ENCODE data around the gene TSPAN4.

Gene TSPAN4

GRCh38 chr11:908273-908672 is 65.6 kb downstream of the TSPAN4 start:
- POLR2A ChIA-PET, result no interaction called here

GRCh38 chr11:909406-909805 is 66.8 kb downstream of the TSPAN4 start:
- no peaks in the 10 kb centered on the region for H3K27me3 ChIP-seq (replicated peaks in 2 of 5; ENCODE audit: control insufficient read depth in 4 of 5, insufficient read depth in 5 of 5, low read length in 4 of 5)
- no peaks in the 10 kb centered on the region for H3K9me3 ChIP-seq (ENCODE audit: control extremely low read depth in 1 of 5, control insufficient read depth in 4 of 5, insufficient read depth in 2 of 5, low read depth in 1 of 5, low read length in 4 of 5)
- ChIA-PET POLR2A (no interaction called here), CTCF (interaction anchor here (0.6 kb wide), 1 partner anchor 12 kb away, joined by 3 read pairs; no protein-coding TSS in a partner anchor)
- H3K36me3 ChIP-seq (ENCODE audit: control insufficient read depth in 4 of 4, insufficient read depth in 4 of 4, low read length in 3 of 4), result peaks cover 0 to 22% (median 6%) of the 10 kb centered on the region in 4 experiments
- H3K4me1 ChIP-seq (ENCODE audit: control extremely low read depth in 1 of 4, control insufficient read depth in 4 of 4, insufficient read depth in 4 of 4, low read length in 3 of 4), result peaks cover 0 to 23% (median 19%) of the 10 kb centered on the region in 4 experiments
- WGBS (ENCODE audit: insufficient coverage), result 96% methylated on average over 11 of the region's 11 CpGs
- no peak overlapping the region for H3K27ac ChIP-seq (ENCODE audit: insufficient read depth in 1 of 2, low read depth in 1 of 2, low read length in 2 of 2, poor library complexity in 1 of 2, severe bottlenecking in 2 of 2)
- DNase-seq, result no peak
- peak overlapping the region in 5 of 7 experiments; percentile 65 to 93 (median 80) for H3K4me3 ChIP-seq (ENCODE audit: control insufficient read depth in 1 of 7, extremely low read depth in 1 of 7, insufficient read depth in 4 of 7, low read depth in 2 of 7, low read length in 6 of 7)

More at GRCh38 chr11:908273-908672, 65.6 kb downstream of the TSPAN4 start:
- Histone ChIP-seq H3K4me1 (ENCODE audit: control extremely low read depth in 1 of 4, control insufficient read depth in 4 of 4, insufficient read depth in 4 of 4, low read length in 3 of 4) (peaks cover 0 to 23% (median 19%) of the 10 kb centered on the region in 4 experiments), H3K27me3 (replicated peaks in 2 of 5; ENCODE audit: control insufficient read depth in 4 of 5, insufficient read depth in 5 of 5, low read length in 4 of 5) (no peaks in the 10 kb centered on the region), H3K9me3 (ENCODE audit: control extremely low read depth in 1 of 5, control insufficient read depth in 4 of 5, insufficient read depth in 2 of 5, low read depth in 1 of 5, low read length in 4 of 5) (no peaks in the 10 kb centered on the region), H3K27ac (ENCODE audit: insufficient read depth in 1 of 2, low read depth in 1 of 2, low read length in 2 of 2, poor library complexity in 1 of 2, severe bottlenecking in 2 of 2) (no peak overlapping the region), H3K36me3 (ENCODE audit: control insufficient read depth in 4 of 4, insufficient read depth in 4 of 4, low read length in 3 of 4) (peaks cover 5 to 30% (median 13%) of the 10 kb centered on the region in 4 experiments), H3K4me3 (ENCODE audit: control insufficient read depth in 1 of 7, extremely low read depth in 1 of 7, insufficient read depth in 4 of 7, low read depth in 2 of 7, low read length in 6 of 7) (no peak overlapping the region)
- no peak for DNase-seq
- 100% methylated on average over 3 of the region's 5 CpGs for WGBS (ENCODE audit: insufficient coverage)
- CTCF ChIA-PET, result no interaction called here

- CTCF ChIA-PET, result interaction anchor here (0.6 to 1.1 kb wide), 2 partner anchors 13 to 17 kb away, joined by 3 to 4 read pairs; no protein-coding TSS in a partner anchor
- no peak for DNase-seq
- H3K4me1 ChIP-seq (ENCODE audit: control extremely low read depth in 1 of 4, control insufficient read depth in 4 of 4, insufficient read depth in 4 of 4, low read length in 3 of 4), result peaks cover 0 to 23% (median 19%) of the 10 kb centered on the region in 4 experiments
- POLR2A ChIA-PET, result interaction anchor here (1.0 kb wide), 1 partner anchor 101 kb away, joined by 3 read pairs; the partner anchor contains the start of gene RPLP2
- peak overlapping the region; percentile 64 to 93 (median 80) for H3K4me3 ChIP-seq (ENCODE audit: control insufficient read depth in 1 of 7, extremely low read depth in 1 of 7, insufficient read depth in 4 of 7, low read depth in 2 of 7, low read length in 6 of 7)
- peaks cover 0 to 16% (median 3%) of the 10 kb centered on the region in 4 experiments for H3K36me3 ChIP-seq (ENCODE audit: control insufficient read depth in 4 of 4, insufficient read depth in 4 of 4, low read length in 3 of 4)
- no peaks in the 10 kb centered on the region for H3K9me3 ChIP-seq (ENCODE audit: control extremely low read depth in 1 of 5, control insufficient read depth in 4 of 5, insufficient read depth in 2 of 5, low read depth in 1 of 5, low read length in 4 of 5)
- 6% methylated on average over 24 of the region's 38 CpGs for WGBS (ENCODE audit: insufficient coverage)
- peak overlapping the region in 1 of 2 experiments; percentile 75 for H3K27ac ChIP-seq (ENCODE audit: insufficient read depth in 1 of 2, low read depth in 1 of 2, low read length in 2 of 2, poor library complexity in 1 of 2, severe bottlenecking in 2 of 2)
- no peaks in the 10 kb centered on the region for H3K27me3 ChIP-seq (replicated peaks in 2 of 5; ENCODE audit: control insufficient read depth in 4 of 5, insufficient read depth in 5 of 5, low read length in 4 of 5)
Measured at GRCh38 chr11:910044-910588, 67.5 kb downstream of the TSPAN4 start.

GRCh38 chr11:910589-911030 is 68.0 kb downstream of the TSPAN4 start, which contains the start of gene CHID1:
Gene CHID1, minus strand, starts transcription at chr11:910810. Its CDS starts 5,994 bp downstream, at chr11:904816.
- ChIA-PET CTCF (interaction anchor here (1.1 kb wide), 1 partner anchor 17 kb away, joined by 4 read pairs; no protein-coding TSS in a partner anchor), POLR2A (interaction anchor here (0.9 to 1.0 kb wide), 2 partner anchors 12 to 101 kb away, joined by 3 read pairs; partner anchors contain the start of gene RPLP2)
- H3K9me3 ChIP-seq (ENCODE audit: control extremely low read depth in 1 of 5, control insufficient read depth in 4 of 5, insufficient read depth in 2 of 5, low read depth in 1 of 5, low read length in 4 of 5), result no peaks in the 10 kb centered on the region
- WGBS (ENCODE audit: insufficient coverage), result under 1% methylated on average over 52 of the region's 59 CpGs
- peak; percentile 73 to 84 (median 75) for DNase-seq
- peak within 1 kb of the TSS; percentile 65 to 93 (median 80) for H3K4me3 ChIP-seq (ENCODE audit: control insufficient read depth in 1 of 7, extremely low read depth in 1 of 7, insufficient read depth in 4 of 7, low read depth in 2 of 7, low read length in 6 of 7)
- no peaks in the 10 kb centered on the region for H3K27me3 ChIP-seq (replicated peaks in 2 of 5; ENCODE audit: control insufficient read depth in 4 of 5, insufficient read depth in 5 of 5, low read length in 4 of 5)
- H3K4me1 ChIP-seq (ENCODE audit: control extremely low read depth in 1 of 4, control insufficient read depth in 4 of 4, insufficient read depth in 4 of 4, low read length in 3 of 4), result peaks cover 0 to 23% (median 19%) of the 10 kb centered on the region in 4 experiments
- peak within 1 kb of the TSS in 1 of 2 experiments; percentile 81 for H3K27ac ChIP-seq (ENCODE audit: insufficient read depth in 1 of 2, low read depth in 1 of 2, low read length in 2 of 2, poor library complexity in 1 of 2, severe bottlenecking in 2 of 2)
- H3K36me3 ChIP-seq (ENCODE audit: control insufficient read depth in 4 of 4, insufficient read depth in 4 of 4, low read length in 3 of 4), result peaks cover 0 to 16% (median 3%) of the 10 kb centered on the region in 4 experiments

- Histone ChIP-seq H3K4me1 (ENCODE audit: control extremely low read depth in 1 of 4, control insufficient read depth in 4 of 4, insufficient read depth in 4 of 4, low read length in 3 of 4) (peaks cover 0 to 23% (median 19%) of the 10 kb centered on the region in 4 experiments), H3K27ac (ENCODE audit: insufficient read depth in 1 of 2, low read depth in 1 of 2, low read length in 2 of 2, poor library complexity in 1 of 2, severe bottlenecking in 2 of 2) (peak overlapping the region in 1 of 2 experiments; percentile 81), H3K36me3 (ENCODE audit: control insufficient read depth in 4 of 4, insufficient read depth in 4 of 4, low read length in 3 of 4) (peaks cover 0 to 16% (median 3%) of the 10 kb centered on the region in 4 experiments), H3K4me3 (ENCODE audit: control insufficient read depth in 1 of 7, extremely low read depth in 1 of 7, insufficient read depth in 4 of 7, low read depth in 2 of 7, low read length in 6 of 7) (peak overlapping the region; percentile 57 to 93 (median 80)), H3K9me3 (ENCODE audit: control extremely low read depth in 1 of 5, control insufficient read depth in 4 of 5, insufficient read depth in 2 of 5, low read depth in 1 of 5, low read length in 4 of 5) (no peaks in the 10 kb centered on the region), H3K27me3 (replicated peaks in 2 of 5; ENCODE audit: control insufficient read depth in 4 of 5, insufficient read depth in 5 of 5, low read length in 4 of 5) (no peaks in the 10 kb centered on the region)
- DNase-seq, result peak; percentile 41 to 77 (median 66)
- ChIA-PET CTCF (interaction anchor here (1.1 to 2.0 kb wide), 3 partner anchors 13 to 65 kb away, joined by 3 to 9 read pairs (median 4); partner anchors contain the start of gene AP2A2), POLR2A (interaction anchor here (0.9 to 1.0 kb wide), 3 partner anchors 11 to 102 kb away, joined by 3 read pairs; partner anchors contain the start of gene RPLP2)
- WGBS (ENCODE audit: insufficient coverage), result 3% methylated on average over 55 of the region's 68 CpGs
Measured at GRCh38 chr11:911031-911889, 68.6 kb downstream of the TSPAN4 start.

GRCh38 chr11:911890-912219 is 69.2 kb downstream of the TSPAN4 start:
- H3K27ac ChIP-seq (ENCODE audit: insufficient read depth in 1 of 2, low read depth in 1 of 2, low read length in 2 of 2, poor library complexity in 1 of 2, severe bottlenecking in 2 of 2), result peak overlapping the region in 1 of 2 experiments; percentile 81
- no peak for DNase-seq
- no peaks in the 10 kb centered on the region for H3K27me3 ChIP-seq (replicated peaks in 2 of 5; ENCODE audit: control insufficient read depth in 4 of 5, insufficient read depth in 5 of 5, low read length in 4 of 5)
- CTCF ChIA-PET, result interaction anchor here (1.1 to 2.0 kb wide), 2 partner anchors 13 to 66 kb away, joined by 3 to 9 read pairs; partner anchors contain the start of gene AP2A2
- no peaks in the 10 kb centered on the region for H3K9me3 ChIP-seq (ENCODE audit: control extremely low read depth in 1 of 5, control insufficient read depth in 4 of 5, insufficient read depth in 2 of 5, low read depth in 1 of 5, low read length in 4 of 5)
- peaks cover 0 to 23% (median 19%) of the 10 kb centered on the region in 4 experiments for H3K4me1 ChIP-seq (ENCODE audit: control extremely low read depth in 1 of 4, control insufficient read depth in 4 of 4, insufficient read depth in 4 of 4, low read length in 3 of 4)
- WGBS (ENCODE audit: insufficient coverage), result 92% methylated on average over 11 of the region's 11 CpGs
- peaks cover 0 to 16% (median 3%) of the 10 kb centered on the region in 4 experiments for H3K36me3 ChIP-seq (ENCODE audit: control insufficient read depth in 4 of 4, insufficient read depth in 4 of 4, low read length in 3 of 4)
- POLR2A ChIA-PET, result interaction anchor here (1.0 kb wide), 1 partner anchor 20 kb away, joined by 3 read pairs; no protein-coding TSS in a partner anchor
- H3K4me3 ChIP-seq (ENCODE audit: control insufficient read depth in 1 of 7, extremely low read depth in 1 of 7, insufficient read depth in 4 of 7, low read depth in 2 of 7, low read length in 6 of 7), result peak overlapping the region in 5 of 7 experiments; percentile 76 to 93 (median 86)
